GM06990 (cell line): ENCODE measurements around the gene STK16.

Experiments
- DNase-seq: peaks from one replicate; pipeline ENCODE4 v3.0.0-alpha.2; 2011; ENCODE audit not compliant: insufficient read length; ENCODE audit errors: extremely low read depth
- H3K27me3 ChIP-seq: replicated peaks from 2 replicates; pipeline ENCODE4 v1.6.0; 2011; ENCODE audit warnings: low read length; ENCODE audit not compliant: control insufficient read depth, insufficient read depth
- H3K36me3 ChIP-seq: 2 replicates; pipeline ENCODE4 v1.5.1; 2011; ENCODE audit warnings: low read length; ENCODE audit not compliant: control insufficient read depth, insufficient read depth
- H3K4me3 ChIP-seq: replicated peaks from 2 replicates; pipeline ENCODE4 v1.5.1; 2011; ENCODE audit warnings: low read depth, mild to moderate bottlenecking, control low read depth, low read length
- CTCF ChIP-seq: IDR thresholded peaks from 2 replicates; pipeline ENCODE4 v1.5.1; 2011; ENCODE audit warnings: low read length, control low read depth, mild to moderate bottlenecking, inconsistent platforms; ENCODE audit not compliant: insufficient read depth, poor library complexity, severe bottlenecking

Gene STK16

DNA sequence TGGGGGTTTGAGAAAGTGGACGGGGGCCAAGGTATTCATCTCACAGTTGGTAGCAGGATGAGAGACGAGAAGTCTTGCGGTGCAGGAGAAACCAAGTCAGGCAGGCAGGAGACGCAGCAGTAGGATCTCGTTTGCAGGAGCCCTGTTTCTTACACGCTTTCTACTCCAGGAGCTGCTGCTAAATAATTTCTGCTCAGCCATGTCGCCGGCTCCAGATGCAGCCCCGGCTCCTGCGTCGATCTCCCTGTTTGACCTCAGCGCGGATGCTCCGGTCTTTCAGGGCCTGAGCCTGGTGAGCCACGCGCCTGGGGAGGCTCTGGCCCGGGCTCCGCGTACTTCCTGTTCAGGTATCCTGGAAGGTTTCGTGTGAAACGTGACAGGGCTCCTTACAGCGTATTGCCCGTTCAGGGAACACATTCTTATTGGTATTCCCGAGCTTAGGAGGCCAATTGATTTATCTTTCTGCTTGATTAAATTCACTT, 15.2 kb upstream of the STK16 start:
- H3K4me3 ChIP-seq: peak overlapping the region; percentile 92
- no peaks in the 10 kb centered on the region for H3K27me3 ChIP-seq
- peak; percentile 68 for DNase-seq
- TF ChIP-seq CTCF: no peak
- peaks cover 20% of the 10 kb centered on the region for H3K36me3 ChIP-seq

- Histone ChIP-seq H3K4me3 (no peak overlapping the region), H3K36me3 (peaks cover 28% of the 10 kb centered on the region), H3K27me3 (no peaks in the 10 kb centered on the region)
- DNase-seq: no peak
- TF ChIP-seq CTCF: no peak
Measured at GRCh38 chr2:219234331-219234730, 10.9 kb upstream of the STK16 start.

DNA sequence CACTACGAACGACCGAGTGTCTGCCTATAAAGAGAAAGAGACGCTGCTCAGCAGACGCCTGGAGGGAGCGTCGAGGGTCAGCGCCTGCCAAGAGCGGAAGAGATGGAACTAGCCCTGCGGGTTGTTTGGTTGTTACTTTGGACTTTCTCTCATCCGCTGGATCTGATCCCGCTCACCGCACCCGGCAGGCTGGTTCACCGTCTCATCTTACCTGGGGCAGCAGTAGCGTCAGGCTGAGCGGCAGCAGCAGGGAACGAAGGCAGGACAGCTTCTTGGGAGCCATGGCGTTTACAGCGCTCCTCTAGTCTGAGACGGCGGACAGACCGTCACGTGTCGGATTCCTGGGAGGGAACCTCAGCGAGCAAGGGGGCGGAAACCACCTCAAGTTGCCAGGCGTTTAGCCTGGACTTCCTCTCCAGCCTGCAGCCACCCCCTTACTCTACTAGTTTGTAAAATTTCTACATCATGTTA, 2.0 kb upstream of the STK16 start:
- Histone ChIP-seq H3K27me3 (no peaks in the 10 kb centered on the region), H3K36me3 (peaks cover 7% of the 10 kb centered on the region), H3K4me3 (no peak overlapping the region)
- no peak for TF ChIP-seq CTCF
- no peak for DNase-seq

DNA sequence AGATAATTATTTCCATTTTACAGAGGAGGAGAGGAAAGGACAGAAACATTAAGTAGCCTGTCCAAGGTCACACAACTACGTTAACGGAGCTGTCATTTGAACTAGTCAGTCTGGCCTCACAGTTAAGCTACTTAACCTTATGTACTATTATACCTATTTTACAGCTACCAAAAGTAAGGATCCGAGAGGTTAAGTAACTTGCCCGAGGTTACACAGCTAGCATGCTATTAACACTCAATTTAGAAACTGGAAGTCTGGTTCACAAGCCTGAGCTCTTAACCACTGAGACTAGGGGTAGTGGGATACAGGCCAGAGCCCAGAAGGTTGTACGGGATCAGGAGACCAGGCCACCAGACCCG, 511 bp upstream of the STK16 start:
- TF ChIP-seq CTCF: no peak

GRCh38 chr2:219245899-219246230, 586 bp downstream of the STK16 start:
- H3K36me3 ChIP-seq: peaks cover 14% of the 10 kb centered on the region
- no peaks in the 10 kb centered on the region for H3K27me3 ChIP-seq
- DNase-seq: no peak
- H3K4me3 ChIP-seq: peak overlapping the region; percentile 82
- TF ChIP-seq CTCF: no peak

More for the DNA sequence above, 511 bp upstream of the STK16 start:
- peaks cover 7% of the 10 kb centered on the region for H3K36me3 ChIP-seq
- H3K4me3 ChIP-seq: peak overlapping the region; percentile 82
- no peak for DNase-seq
- no peaks in the 10 kb centered on the region for H3K27me3 ChIP-seq

GRCh38 chr2:219246559-219246958, 1.3 kb downstream of the STK16 start:
- Histone ChIP-seq H3K27me3 (no peaks in the 10 kb centered on the region), H3K4me3 (no peak overlapping the region), H3K36me3 (peaks cover 18% of the 10 kb centered on the region)
- TF ChIP-seq CTCF: no peak
- DNase-seq: no peak
